PC-3 (cell line): Measurements from ENCODE around the gene CCL24.
"Not testable (repeated sequence)": the region's sequence is repeated elsewhere in the genome, so short reads cannot be mapped to it uniquely, and the experiment has no call there.

ENCODE experiments used
- CTCF ChIP-seq: fragments of 300-600 bp; sonication (generic); conservative IDR thresholded peaks from 2 replicates; pipeline ENCODE4 v1.5.1; 2017; ENCODE audit warnings: antibody characterized with exemption, low read depth, mild to moderate bottlenecking, low read length
- EZH2phosphoT487 ChIP-seq: fragments of 300-600 bp; sonication (generic); IDR thresholded peaks from 2 replicates; pipeline ENCODE4 v1.6.1; 2018; ENCODE audit warnings: mild to moderate bottlenecking, antibody characterized with exemption, low read length, borderline replicate concordance

- not testable (repeated sequence) for TF ChIP-seq EZH2phosphoT487, CTCF
Measured at GRCh38 chr7:75783058-75783457, 30.5 kb downstream of the CCL24 start.
